NCI-H774 (cell line): Measurements from ENCODE around the gene KLKB1.
"Not testable (repeated sequence)": the region's sequence is repeated elsewhere in the genome, so short reads cannot be mapped to it uniquely, and the experiment has no call there.

Source experiments
- DNase-seq: peaks from one replicate; lab custom pipeline; 2025; lab: John Stamatoyannopoulos, UW

The KLKB1 gene

GRCh38 chr4:186227744-186228513 is 622 bp downstream of the KLKB1 start:
- DNase-seq = no peak

- no peak for DNase-seq
These were observed 1.2 kb downstream of the KLKB1 start for GRCh38 chr4:186228514-186228894.

GRCh38 chr4:186234367-186234766 is 7.1 kb downstream of the KLKB1 start:
- no peak for DNase-seq

- DNase-seq = no peak
These were observed 8.8 kb downstream of the KLKB1 start for GRCh38 chr4:186236126-186236525.

- no peak for DNase-seq
These were observed 13.1 kb downstream of the KLKB1 start for GRCh38 chr4:186240452-186240847.

GRCh38 chr4:186240848-186241491 is 13.7 kb downstream of the KLKB1 start:
- DNase-seq = no peak

- no peak for DNase-seq
These were observed 14.3 kb downstream of the KLKB1 start for GRCh38 chr4:186241616-186242015.

GRCh38 chr4:186242031-186242430 is 14.7 kb downstream of the KLKB1 start:
- not testable (repeated sequence) for DNase-seq

- DNase-seq = no peak
These were observed 16.0 kb downstream of the KLKB1 start for GRCh38 chr4:186243331-186243730.

GRCh38 chr4:186244835-186245234 is 17.5 kb downstream of the KLKB1 start:
- no peak for DNase-seq

GRCh38 chr4:186247062-186247752 is 19.9 kb downstream of the KLKB1 start:
- DNase-seq = not testable (repeated sequence)

- DNase-seq = no peak
These were observed 21.3 kb downstream of the KLKB1 start for GRCh38 chr4:186248643-186249042.

- DNase-seq = no peak
These were observed 22.8 kb downstream of the KLKB1 start for GRCh38 chr4:186249785-186250754.

GRCh38 chr4:186250760-186251159 is 23.5 kb downstream of the KLKB1 start:
- no peak for DNase-seq

GRCh38 chr4:186255122-186255521 is 27.8 kb downstream of the KLKB1 start:
- DNase-seq = no peak

- DNase-seq = no peak
These were observed 31.0 kb downstream of the KLKB1 start for GRCh38 chr4:186258216-186258811.

GRCh38 chr4:186260117-186260503 is 32.8 kb downstream of the KLKB1 start:
- no peak for DNase-seq

- no peak for DNase-seq
These were observed 33.5 kb downstream of the KLKB1 start for GRCh38 chr4:186260504-186261448.

GRCh38 chr4:186264660-186265059 is 37.4 kb downstream of the KLKB1 start:
- no peak for DNase-seq

- DNase-seq = not testable (repeated sequence)
These were observed 37.9 kb downstream of the KLKB1 start for GRCh38 chr4:186265250-186265649.
